HG03378 (cell line): ENCODE measurements around the gene QKI.
"Not testable (repeated sequence)": the region's sequence is repeated elsewhere in the genome, so short reads cannot be mapped to it uniquely, and the experiment has no call there.

Source experiments
- ATAC-seq: cut with Tn5 transposase; IDR thresholded peaks from one replicate; pipeline ENCODE4 v1.9.1; 2021; ENCODE audit warnings: mild to moderate bottlenecking, moderate library complexity; ENCODE audit not compliant: unreplicated experiment

Gene QKI

DNA sequence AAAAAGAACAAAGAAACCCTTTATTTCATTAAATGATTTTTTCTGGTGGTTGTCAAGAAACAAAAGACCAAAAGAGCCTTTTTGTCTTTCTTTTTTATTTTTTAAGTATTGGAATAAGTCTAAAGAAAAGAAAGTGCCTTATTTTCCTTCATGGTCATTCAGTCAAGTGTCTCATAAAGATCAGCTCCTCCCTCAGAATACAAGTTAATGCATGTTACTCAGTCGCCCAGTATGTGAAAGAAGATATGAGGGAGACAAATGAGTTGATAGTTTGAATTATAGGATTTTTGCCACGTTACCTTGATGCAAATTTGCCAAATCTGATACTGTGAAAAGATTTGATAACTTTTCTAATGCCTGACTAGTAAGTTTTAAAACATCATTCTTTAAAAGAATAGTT is 157.2 kb downstream of the QKI start:
- ATAC-seq: no peak

DNA sequence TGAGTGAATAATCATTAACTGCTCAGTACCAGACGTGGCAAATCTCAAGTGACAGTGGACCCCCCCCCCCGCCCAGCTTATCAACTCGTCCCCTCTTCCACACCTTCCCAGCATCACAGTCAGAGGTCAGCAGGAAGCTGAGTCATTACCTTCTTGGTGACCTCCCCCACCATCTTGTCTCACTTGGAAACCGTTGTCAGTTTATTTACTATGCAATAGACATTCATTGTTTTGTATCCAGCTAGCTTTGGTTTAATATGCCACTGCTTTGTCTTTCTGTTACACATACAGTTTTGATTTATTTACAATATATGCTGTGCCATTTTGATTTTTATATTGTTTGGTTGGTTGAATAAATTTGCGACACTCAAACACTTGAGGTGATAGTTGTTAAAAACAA is 158.1 kb downstream of the QKI start:
- no peak for ATAC-seq

DNA sequence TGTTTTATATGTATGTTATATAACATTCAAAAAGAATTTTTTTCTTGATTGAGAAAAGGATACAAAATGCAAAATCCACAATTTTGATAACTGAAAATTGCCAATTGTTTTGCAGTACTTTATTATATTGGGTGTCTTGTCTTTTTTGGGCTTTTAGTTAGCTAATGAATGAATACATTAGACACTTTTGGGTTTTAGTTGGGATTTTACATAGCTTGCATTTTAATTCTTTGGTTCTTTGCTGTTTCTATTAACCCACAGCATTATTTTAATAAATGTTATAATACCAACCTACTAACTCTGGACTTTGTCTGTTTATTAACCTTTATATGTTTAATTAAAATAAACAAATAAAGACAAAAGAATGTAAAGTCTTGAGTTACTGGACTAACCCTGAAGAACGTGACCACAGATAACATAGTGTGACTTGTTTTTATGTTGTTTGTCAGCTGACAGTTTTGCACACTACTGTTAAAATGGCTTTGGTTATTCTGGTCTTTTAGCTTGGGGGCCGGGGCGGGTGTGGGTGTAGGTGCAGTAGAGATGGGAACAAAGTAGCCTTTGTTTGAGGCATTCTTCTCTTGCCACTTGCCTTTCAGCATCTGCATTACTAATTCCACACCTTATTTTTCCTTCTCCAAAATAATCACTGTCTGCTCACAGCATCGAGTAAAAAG is 159.1 kb downstream of the QKI start:
- ATAC-seq: no peak

DNA sequence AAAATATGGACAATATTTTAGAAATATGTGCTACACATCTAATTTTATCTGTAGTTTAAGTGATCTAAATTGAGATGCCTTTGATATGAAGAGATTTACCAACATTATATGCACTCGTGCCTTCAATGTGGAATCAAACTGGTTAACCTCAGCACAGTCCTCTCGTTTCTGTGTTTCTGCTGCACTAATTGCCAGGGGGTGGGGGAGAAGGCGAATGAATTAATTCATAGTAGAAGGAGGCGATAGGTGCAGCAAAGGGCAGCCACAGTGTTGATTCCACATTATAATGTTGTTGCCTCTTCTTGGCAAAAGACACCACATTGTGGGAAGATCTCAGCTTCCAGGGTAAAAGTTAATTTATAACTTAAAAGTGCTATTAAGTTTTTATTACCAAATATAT is 161.6 kb downstream of the QKI start:
- no peak for ATAC-seq

DNA sequence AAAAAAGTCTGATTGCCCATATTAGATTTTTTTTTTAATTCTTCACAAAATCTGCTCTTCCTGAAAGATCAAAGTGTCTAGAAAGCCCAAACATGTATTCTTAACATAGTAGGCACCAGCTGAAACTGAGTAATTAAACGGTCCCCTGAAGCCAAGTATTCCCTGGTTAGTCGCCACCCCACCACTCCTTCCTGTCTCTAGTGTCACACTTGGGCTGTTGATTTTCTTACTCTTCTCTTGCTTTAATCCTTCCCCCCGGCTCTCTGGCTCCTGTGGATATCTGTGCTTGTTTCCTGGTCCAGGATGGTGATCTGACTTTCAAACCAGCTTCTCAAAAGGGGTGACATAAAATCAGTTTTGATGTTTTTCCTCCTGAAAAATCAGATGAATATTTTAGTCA is 162.9 kb downstream of the QKI start:
- ATAC-seq: no peak

DNA sequence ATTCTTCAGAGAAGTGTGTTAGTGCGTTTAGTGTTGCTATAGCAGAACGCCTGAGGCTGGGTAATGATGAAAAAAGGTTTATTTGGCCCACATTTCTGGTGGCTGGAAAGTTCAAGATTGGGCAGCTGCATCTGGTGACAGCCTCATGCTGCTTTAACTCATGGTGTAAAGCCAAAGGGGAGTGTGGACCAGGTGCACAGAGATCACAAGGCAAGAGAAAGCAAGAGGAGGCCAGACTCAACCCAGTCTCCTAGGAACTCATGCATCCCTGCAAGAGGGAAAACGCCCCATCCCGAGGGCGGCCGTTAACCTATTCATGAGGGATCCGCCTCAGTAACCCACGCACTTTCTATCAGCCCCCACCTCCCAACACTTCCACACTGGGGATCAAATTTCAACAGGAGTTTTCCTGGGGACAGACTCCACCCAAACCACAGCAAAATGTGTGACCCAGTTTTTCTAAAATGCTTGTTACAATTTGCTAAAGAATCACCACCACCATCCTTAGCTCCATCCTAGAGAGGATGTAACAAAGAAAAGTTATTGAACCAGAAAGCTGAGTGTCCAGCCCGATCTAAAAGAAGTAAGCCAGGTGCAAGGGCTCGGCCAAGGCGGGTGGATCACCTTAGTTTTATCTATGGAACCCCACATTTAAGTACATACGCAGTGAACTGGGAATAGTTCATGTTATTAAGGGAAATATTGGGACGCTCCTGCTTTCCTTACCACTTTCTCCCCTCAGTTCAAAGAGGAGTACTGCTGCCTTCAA is 164.8 kb downstream of the QKI start:
- no peak for ATAC-seq

DNA sequence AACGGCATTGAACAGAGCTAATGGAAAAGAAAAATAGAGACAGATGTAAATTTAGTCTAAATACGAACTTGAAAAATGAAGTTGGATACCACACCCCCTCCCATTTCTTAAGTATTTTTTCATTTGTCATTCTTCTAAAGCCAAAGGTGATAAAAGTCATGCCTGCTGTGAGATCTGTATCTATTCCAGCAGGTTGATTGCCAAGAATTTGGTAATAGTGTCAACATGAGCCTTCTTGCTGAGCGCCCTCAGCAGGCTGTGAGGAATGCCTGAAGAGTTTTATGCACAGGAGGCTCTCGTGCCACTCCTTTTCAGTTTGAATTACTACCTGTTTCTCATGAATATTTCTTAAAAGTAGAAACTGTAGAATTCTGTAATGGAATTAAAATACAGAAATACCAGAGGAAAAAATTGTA is 165.4 kb downstream of the QKI start:
- ATAC-seq: no peak

DNA sequence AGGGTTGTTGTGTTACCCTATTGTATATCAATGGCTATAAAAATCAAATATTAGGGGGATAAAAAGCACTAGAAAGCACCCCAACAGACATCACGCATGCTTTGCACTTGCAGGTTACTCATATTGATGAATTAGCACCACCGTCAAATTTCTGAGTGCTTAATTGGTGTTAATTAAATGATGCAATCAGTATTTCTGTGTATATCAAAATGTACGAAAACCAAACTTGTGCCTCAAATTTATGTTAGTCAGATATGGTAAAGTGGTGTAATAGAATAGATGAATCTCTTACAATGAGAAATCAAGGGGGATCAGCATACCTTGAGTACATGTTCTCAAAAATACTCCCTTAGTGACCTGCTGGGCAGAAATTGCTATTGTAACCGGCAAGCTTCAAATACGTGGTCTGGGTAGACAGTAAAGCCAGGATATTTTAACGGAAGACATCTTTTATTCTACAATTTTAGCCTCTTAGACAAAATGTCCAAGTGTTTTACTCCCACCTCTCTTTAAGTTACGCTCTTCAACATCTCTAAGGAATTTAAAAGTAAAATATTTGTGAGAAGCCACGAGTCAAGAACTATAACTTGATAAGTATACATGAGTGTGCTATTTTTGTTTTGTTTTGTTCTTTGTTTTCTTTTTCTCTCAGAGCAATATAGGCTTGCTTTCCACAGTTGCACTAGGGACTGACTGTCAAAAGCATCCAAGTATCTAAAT is 166.0 kb downstream of the QKI start:
- ATAC-seq: no peak

DNA sequence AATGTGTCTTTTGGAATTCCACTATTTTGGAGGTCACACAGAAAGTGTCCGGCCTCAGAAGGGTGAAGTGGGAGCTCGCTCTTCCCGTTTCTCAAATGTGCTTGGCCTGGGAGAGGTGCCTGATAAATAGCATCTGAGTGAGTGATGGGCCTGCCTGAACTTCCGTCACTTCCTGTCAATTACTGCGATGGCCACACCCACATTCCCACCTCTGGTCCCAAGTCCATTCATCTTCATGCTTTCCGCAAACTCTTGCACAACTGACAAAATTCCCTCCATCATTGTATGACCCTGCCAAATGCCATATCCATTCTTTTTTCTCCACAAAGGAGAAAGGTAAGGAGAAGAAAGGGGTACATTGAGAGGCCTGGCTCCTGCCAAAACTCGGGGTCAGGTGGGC is 169.0 kb downstream of the QKI start:
- ATAC-seq: no peak

DNA sequence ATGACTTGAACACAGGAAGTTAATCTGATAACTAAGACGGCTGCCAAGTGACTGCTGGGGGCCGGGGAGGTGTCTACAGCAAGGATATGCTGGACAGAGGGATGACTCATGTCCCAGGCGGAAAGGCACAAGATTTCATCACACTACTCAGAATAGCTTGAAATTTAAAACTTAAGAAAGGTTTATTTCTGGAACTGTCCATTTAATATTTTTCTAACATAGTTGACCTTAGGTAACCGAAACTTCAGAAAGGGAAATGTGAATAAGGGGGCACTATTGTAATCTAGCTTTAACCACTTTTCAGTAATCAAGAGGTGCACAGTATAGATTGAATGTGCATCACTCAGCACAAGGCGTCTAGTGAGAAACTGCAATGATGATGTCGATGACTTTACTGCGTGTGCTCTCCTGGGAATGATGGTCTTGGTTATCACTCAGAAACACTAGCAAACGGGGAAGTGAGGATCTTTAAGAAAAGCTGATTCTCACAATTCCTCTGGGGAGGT is 171.5 kb downstream of the QKI start:
- ATAC-seq: no peak

DNA sequence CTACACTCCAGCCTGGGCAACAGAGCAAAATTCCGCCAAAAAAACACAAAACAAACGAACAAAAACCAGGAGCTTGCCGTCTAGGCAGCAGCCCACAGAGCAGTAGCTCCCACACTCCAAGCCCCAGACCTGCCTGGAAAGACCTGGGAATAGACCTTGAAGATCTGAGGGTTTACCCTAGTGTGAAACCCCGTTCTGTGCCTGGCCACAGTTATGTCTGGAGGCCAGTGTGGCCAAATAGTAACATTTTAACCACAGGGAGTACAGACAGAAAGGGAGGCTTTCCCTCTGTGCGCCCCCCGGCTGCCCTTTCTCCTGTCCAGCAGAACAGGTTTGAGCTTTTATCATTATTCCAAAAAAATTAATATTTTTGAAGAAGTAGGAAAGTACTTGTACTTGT is 172.4 kb downstream of the QKI start:
- no peak for ATAC-seq

DNA sequence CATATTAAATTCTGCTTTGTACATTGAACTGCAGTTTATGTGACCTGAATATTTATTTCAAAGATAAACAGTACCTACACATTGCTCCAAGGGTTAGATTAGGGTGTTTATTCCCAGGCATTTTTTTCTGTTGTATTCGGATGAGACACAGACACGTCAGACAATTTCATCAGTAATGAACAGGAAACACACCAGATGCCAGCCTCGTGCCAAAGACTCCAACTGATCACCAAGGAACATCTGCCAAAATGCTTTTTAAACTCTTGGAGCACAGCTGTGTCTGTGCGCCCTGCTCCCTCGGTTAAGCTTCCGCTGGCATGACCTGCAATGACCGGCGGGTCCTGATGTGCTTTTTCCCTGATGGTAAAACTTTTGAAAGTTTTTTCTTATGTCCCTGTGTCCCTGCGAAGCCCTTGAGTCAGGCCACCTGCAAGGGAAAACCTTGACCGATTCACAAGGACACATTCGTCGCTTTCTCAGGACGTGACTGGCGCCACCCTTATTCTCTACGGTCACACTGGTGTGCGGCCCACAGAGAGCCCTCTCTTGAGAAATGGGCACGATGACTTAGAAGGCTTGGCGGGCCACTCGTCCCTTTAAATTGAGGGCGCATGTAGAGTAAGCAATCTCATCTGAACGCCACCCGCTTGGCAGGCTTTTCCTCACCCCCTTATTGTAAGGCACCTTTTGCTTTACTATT is 173.9 kb downstream of the QKI start:
- no peak for ATAC-seq

DNA sequence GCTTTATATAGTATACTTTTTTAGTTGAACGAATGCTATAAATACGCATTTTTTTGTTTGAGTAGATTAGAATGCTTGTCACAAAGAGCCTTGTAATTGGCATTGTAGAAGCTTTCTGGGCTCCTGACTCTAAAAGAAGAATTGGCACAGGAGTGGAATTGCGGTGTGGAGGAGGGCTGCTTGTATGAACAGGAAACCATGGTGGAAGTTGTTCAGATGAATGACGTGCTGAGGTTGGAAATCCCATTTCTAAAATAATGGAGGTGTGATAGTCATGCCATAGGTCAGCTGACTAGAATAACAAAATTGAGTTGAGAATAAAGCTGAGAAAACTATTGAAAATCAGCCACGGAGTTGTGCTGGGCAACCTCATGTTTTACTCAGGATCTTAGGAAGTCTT is 174.9 kb downstream of the QKI start:
- no peak for ATAC-seq

DNA sequence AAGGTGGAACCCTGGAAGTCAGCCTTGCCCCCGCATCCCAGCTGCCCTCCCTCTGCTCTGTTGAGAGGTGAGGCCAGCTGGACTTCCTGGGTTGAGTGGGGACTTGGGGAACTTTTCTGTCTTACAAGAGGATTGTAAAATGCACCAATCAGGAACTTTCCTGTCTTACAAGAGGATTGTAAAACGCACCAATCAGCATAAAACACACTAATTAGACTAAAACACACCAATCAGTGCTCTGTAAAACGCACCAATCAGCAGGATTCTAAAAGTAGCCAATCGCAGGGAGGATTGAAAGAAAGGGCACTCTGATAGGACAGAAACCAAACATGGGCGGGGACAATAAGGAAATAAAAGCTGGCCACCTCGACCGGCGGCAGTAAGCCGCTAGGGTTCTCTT is 175.6 kb downstream of the QKI start:
- ATAC-seq: not testable (repeated sequence)

DNA sequence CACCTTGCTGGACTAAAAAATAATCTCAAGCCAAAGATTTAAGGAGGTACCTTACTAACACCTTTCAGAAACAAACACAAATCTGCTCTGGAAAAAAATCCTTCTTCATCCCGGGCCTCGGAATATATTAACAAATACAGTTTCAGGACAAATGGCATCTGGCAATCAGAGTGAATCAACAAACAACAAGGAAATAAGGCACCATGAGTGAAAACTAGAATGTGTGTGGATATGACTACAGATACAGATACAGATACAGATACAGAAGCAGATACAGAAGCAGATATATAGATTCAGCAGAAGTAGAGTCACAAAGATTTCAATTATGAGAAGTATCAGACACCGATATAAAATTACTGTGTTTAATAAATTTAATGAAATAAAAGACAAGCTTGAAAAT is 178.4 kb downstream of the QKI start:
- no peak for ATAC-seq

DNA sequence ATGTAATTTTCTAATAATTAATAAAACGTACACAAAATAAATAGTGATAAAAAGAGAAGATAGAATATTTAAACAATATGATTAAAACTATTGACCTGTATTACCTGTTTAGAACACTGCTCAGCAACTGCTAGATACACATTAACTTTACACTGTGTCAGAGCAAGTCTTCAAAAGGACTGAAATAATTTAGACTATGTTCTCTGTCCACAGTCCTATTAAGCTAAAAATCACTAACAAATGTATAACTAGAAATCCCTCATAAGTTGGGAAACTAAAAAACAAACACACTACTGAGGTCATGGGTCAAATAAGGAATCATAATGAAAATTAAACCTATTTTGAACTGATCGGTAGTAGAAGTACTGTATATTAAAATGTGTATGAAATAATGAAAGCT is 181.7 kb downstream of the QKI start:
- no peak for ATAC-seq

DNA sequence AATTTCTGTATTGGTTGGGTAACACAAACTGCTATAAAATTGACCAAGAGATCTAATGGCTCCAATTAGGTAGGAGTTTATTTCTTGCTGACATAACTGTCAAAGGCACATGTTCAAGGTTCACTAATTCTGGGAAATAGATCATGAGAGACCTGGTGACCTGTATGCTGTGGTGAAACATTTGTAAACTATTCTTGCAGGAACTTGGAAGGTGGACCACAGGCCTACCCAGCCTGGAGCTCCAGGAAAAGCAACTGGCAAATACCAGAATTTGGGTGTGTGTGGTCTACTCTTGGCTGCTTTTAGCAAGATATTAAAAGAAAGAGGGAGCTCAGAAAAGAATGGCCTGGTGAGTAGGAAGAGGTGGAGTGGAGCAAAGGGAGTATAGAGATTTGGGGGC is 184.6 kb downstream of the QKI start:
- ATAC-seq: no peak

DNA sequence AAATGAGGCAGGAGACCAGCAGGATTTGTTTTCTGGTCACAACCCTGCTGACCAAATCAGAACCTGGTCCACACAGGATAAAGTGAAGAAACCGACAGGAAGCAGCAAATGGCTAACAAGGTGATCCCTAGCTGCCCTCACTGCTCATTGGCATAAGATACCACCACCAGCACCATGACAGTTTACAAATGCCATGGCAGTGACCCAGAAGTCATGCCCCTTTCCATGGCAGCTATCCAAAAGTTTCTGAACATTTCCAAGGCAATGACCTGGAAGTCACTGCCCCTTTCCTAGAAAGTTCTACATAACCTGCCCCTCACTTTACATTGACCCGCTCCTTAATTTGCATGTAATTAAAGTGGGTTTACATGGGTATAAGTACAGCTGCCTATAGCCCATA is 185.2 kb downstream of the QKI start:
- no peak for ATAC-seq

DNA sequence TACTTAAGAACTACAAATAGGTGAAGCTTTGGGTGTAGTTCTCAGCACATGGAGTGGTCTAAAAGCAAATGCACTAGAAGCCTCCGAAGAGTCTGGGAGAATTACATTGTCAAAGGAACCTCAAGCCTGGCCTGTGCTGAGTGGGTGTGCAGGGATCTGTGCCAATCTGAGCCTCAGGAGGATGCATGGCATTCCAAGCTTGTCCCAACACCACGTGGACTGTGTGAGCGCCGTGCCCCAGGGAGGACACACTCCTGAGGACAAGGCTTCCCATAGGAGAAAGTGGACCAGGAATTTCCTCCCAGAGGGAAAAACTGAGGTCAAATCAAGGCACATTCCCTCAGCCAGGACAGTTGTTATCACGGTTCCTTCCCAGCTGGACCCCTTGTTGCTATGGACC is 185.8 kb downstream of the QKI start:
- ATAC-seq: no peak

DNA sequence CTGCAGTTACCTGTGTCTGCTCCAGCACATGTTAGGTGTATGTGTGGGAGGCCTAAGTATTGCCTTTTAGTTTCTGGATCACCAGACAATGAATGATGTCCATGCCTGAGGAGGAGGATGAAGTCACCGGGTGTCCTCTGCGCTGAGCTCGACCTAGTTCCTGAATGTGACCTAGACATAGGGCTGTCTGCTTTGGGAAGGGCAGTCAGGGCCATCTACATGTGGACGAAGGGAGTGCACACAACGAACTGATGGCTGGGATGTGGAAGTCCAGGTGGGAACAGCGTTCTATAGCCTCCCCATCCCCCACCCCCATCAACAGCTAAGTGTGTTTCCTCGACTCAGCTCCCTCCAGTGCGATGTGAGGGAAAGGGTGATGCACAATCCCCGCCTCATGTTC is 186.3 kb downstream of the QKI start:
- ATAC-seq: no peak

DNA sequence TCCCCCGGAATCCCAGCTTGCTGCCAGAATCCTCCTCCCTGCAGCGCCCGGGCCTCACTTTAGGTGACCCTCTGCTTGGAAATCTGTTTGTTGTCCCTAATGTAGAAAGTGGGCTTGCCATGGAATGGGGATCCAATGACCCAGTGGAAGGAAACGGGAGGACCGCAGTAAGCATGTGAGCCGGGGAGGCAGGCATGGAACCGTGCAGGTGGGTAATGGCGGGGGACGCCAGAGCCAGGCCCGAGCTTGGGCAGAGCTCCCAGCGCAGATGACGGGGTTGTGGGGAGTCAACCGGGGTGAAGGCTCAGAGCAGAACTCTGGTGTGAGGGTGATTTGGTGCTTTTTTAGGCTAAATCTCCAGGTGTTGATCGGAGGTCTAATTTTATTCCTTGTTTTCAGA is 188.3 kb downstream of the QKI start:
- ATAC-seq: no peak
